HG02973 (cell line): ENCODE data around the gene CCDC92B.
"Not testable (repeated sequence)": the region's sequence is repeated elsewhere in the genome, so short reads cannot be mapped to it uniquely, and the experiment has no call there.

ENCODE experiments used
- ATAC-seq: cut with Tn5 transposase; IDR thresholded peaks from one replicate; pipeline ENCODE4 v1.9.1; 2021; ENCODE audit warnings: moderate library complexity; ENCODE audit not compliant: unreplicated experiment

CCDC92B gene

GRCh38 chr17:2704890-2705248, 44.6 kb downstream of the CCDC92B start:
- no peak for ATAC-seq

- no peak for ATAC-seq
Measured at GRCh38 chr17:2704031-2704889, 45.2 kb downstream of the CCDC92B start.

GRCh38 chr17:2703606-2704005, 45.8 kb downstream of the CCDC92B start:
- no peak for ATAC-seq

- ATAC-seq: no peak
Measured at GRCh38 chr17:2703181-2703580, 46.3 kb downstream of the CCDC92B start.

GRCh38 chr17:2701996-2702741, 47.3 kb downstream of the CCDC92B start:
- ATAC-seq: no peak

GRCh38 chr17:2701161-2701995, 48.1 kb downstream of the CCDC92B start:
- no peak for ATAC-seq

GRCh38 chr17:2700491-2701141, 48.8 kb downstream of the CCDC92B start:
- ATAC-seq: no peak

GRCh38 chr17:2700030-2700490, 49.4 kb downstream of the CCDC92B start:
- no peak for ATAC-seq

- ATAC-seq: not testable (repeated sequence)
Measured at GRCh38 chr17:2699216-2699805, 50.1 kb downstream of the CCDC92B start.

- no peak for ATAC-seq
Measured at GRCh38 chr17:2697611-2698162, 51.8 kb downstream of the CCDC92B start.

- ATAC-seq: no peak
Measured at GRCh38 chr17:2695961-2696760, 53.3 kb downstream of the CCDC92B start.

GRCh38 chr17:2695243-2695960, 54.0 kb downstream of the CCDC92B start:
- ATAC-seq: no peak

GRCh38 chr17:2694381-2695242, 54.8 kb downstream of the CCDC92B start:
- no peak for ATAC-seq

GRCh38 chr17:2693561-2694380, 55.7 kb downstream of the CCDC92B start:
- no peak for ATAC-seq

- no peak for ATAC-seq
Measured at GRCh38 chr17:2692781-2693135, 56.7 kb downstream of the CCDC92B start.

GRCh38 chr17:2691965-2692780, 57.3 kb downstream of the CCDC92B start:
- no peak for ATAC-seq
